ENCODE results near the gene TTC33.

GRCh38 chr5:40796487-40796889, 40.7 kb upstream of the TTC33 start:
- TF ChIP-seq CTCF (IDR thresholded peaks at IDR 0.05), result no peak
- no peak for TF ChIP-seq POLR2A (IDR thresholded peaks at IDR 0.05)
- TF ChIP-seq POLR2AphosphoS5 (IDR thresholded peaks at IDR 0.05), result peak in 1 of 3 donors; percentile 55

Data from suprapubic skin (tissue), 4 donors.